HepG2 (cell line): ENCODE data around the gene CCDC33. TPM values are rescaled to one million over a fixed set of nuclear protein-coding genes. Genes with fewer than 3 reads are reported as not detected.

Experiments
- DNMT1 ChIP-seq: sonication (generic); formaldehyde crosslinking; IDR thresholded peaks from 2 replicates; pipeline ENCODE4 v1.5.1; 2020; ENCODE audit warnings: mild to moderate bottlenecking, missing genetic modification reagents
- EHMT2 ChIP-seq: fragments of 200-600 bp; sonication (generic); IDR thresholded peaks from 2 replicates; pipeline ENCODE4 v1.7.0; 2017; ENCODE audit warnings: antibody characterized with exemption, low read depth, low read length, borderline replicate concordance
- ELF1 ChIP-seq: sonication (generic); formaldehyde crosslinking; IDR thresholded peaks from 2 replicates; pipeline ENCODE4 v1.4.0; 2020; ENCODE audit warnings: missing genetic modification reagents
- FLYWCH1 ChIP-seq: sonication (generic); formaldehyde crosslinking; IDR thresholded peaks from 2 replicates; pipeline ENCODE4 v1.8.1; 2023; ENCODE audit warnings: mild to moderate bottlenecking, missing genetic modification reagents
- HIC2 ChIP-seq: sonication (generic); formaldehyde crosslinking; IDR thresholded peaks from 2 replicates; pipeline ENCODE4 v1.9.0; 2022; ENCODE audit warnings: low read depth, missing genetic modification reagents
- PAWR ChIP-seq: sonication (generic); formaldehyde crosslinking; IDR thresholded peaks from 2 replicates; pipeline ENCODE4 v1.4.0; 2020; ENCODE audit warnings: missing genetic modification reagents, mild to moderate bottlenecking, borderline replicate concordance
- RFXANK ChIP-seq: IDR thresholded peaks from 2 replicates; pipeline ENCODE4 v1.6.1; 2016
- SYNCRIP ChIP-seq: fragments of 200-400 bp; formaldehyde crosslinking; IDR thresholded peaks from 2 replicates; pipeline ENCODE4 v1.6.1; 2018; ENCODE audit warnings: mild to moderate bottlenecking, low read depth, low read length; ENCODE audit not compliant: insufficient read depth
- WIZ ChIP-seq: sonication (generic); formaldehyde crosslinking; IDR thresholded peaks from 2 replicates; pipeline ENCODE4 v1.5.1; 2020; ENCODE audit warnings: mild to moderate bottlenecking, missing genetic modification reagents
- YY1 ChIP-seq: IDR thresholded peaks from 2 replicates; pipeline ENCODE4 v1.6.1; 2011; ENCODE audit warnings: low read length, low read depth, moderate library complexity, mild to moderate bottlenecking; ENCODE audit not compliant: insufficient read depth, insufficient replicate concordance
- ZBTB2 ChIP-seq: sonication (generic); formaldehyde crosslinking; IDR thresholded peaks from 2 replicates; pipeline ENCODE4 v1.8.0; 2022; ENCODE audit warnings: low read depth, missing genetic modification reagents
- ZBTB26 ChIP-seq: IDR thresholded peaks from 2 replicates; pipeline ENCODE4 v1.6.1; 2016; ENCODE audit warnings: missing compliant biosample characterization, missing genetic modification reagents, borderline replicate concordance
- ZFP37 ChIP-seq: sonication (generic); formaldehyde crosslinking; IDR thresholded peaks from 2 replicates; pipeline ENCODE4 v1.4.0; 2020; ENCODE audit warnings: missing genetic modification reagents, borderline replicate concordance
- ZFP82 ChIP-seq: sonication (generic); formaldehyde crosslinking; IDR thresholded peaks from 2 replicates; pipeline ENCODE4 v1.5.1; 2020; ENCODE audit warnings: mild to moderate bottlenecking, missing genetic modification reagents, borderline replicate concordance
- ZNF563 ChIP-seq: sonication (generic); formaldehyde crosslinking; IDR thresholded peaks from 2 replicates; pipeline ENCODE4 v1.8.0; 2022; ENCODE audit warnings: mild to moderate bottlenecking, moderate library complexity, missing genetic modification reagents
- ZNF597 ChIP-seq: sonication (generic); formaldehyde crosslinking; IDR thresholded peaks from 2 replicates; pipeline ENCODE4 v1.5.0; 2020; ENCODE audit warnings: missing genetic modification reagents
- ZNF687 ChIP-seq: sonication (generic); formaldehyde crosslinking; IDR thresholded peaks from 2 replicates; pipeline ENCODE4 v1.5.1; 2020; ENCODE audit warnings: mild to moderate bottlenecking, missing genetic modification reagents, moderate library complexity
- ZNF691 ChIP-seq: sonication (generic); formaldehyde crosslinking; IDR thresholded peaks from 2 replicates; pipeline ENCODE4 v1.4.0; 2020; ENCODE audit warnings: missing genetic modification reagents, low read depth, mild to moderate bottlenecking, borderline replicate concordance
- ZSCAN9 ChIP-seq: IDR thresholded peaks from 2 replicates; pipeline ENCODE4 v1.6.1; 2016; ENCODE audit warnings: borderline replicate concordance
- polyA plus RNA-seq, 8 experiments: library from polyadenylated mRNA; depleted of rRNA in 3 of 8; stranded (reverse) in 7 of 8; unstranded in 1 of 8; fragments of >200 nt; fragmentation: Illumina TruSeq in 4 of 8; extraction: Trizol in 4 of 8; gene quantifications; 2 replicates each; pipeline versions ENCODE4 v1.2.1 to v1.2.3, GENCODE V29; 2011 to 2016; ENCODE audit warnings: low read depth in 4 of 8, missing spikeins in 1 of 8, mixed read lengths in 1 of 8; ENCODE audit not compliant: insufficient read depth in 1 of 8
- total RNA-seq, 5 experiments: library from RNA; depleted of rRNA; stranded (reverse); fragments of >200 nt; fragmentation: Illumina TruSeq; extraction: Trizol; gene quantifications; 2 replicates each; pipeline ENCODE4 v1.2.3, GENCODE V29; 2016; ENCODE audit warnings: low read depth in 1 of 5

CCDC33 gene
- total and polyA plus RNA-seq, 2 of the 13 experiments (the other 11 are each of a cell fraction or from before 2014, with no cell fraction given) = 0.30 TPM; not detected in 1

- TF ChIP-seq ZBTB2 (CRISPR knock-in tag) = no peak
- no peak for TF ChIP-seq ELF1 (CRISPR knock-in tag)
- TF ChIP-seq ZNF691 (CRISPR knock-in tag) = no peak
- TF ChIP-seq WIZ = peak; percentile 51; the same call in 1 of the 2 replicates
- TF ChIP-seq HIC2 (CRISPR knock-in tag) = no peak
- no peak for TF ChIP-seq ZNF687 (CRISPR knock-in tag)
- TF ChIP-seq ZFP82 (CRISPR knock-in tag) = no peak
- no peak for TF ChIP-seq YY1
- TF ChIP-seq RFXANK (CRISPR knock-in tag) = no peak
- TF ChIP-seq DNMT1 (CRISPR knock-in tag) = no peak
- TF ChIP-seq ZNF597 = no peak
- TF ChIP-seq ZSCAN9 (CRISPR knock-in tag) = 0 out of 2 replicates have a peak, but pooled peaks have one; percentile 30
- no peak for TF ChIP-seq FLYWCH1 (CRISPR knock-in tag)
- TF ChIP-seq EHMT2 = peak; percentile 92
- TF ChIP-seq ZFP37 (CRISPR knock-in tag) = 0 out of 2 replicates have a peak, but pooled peaks have one; percentile 35
- TF ChIP-seq PAWR = no peak
- TF ChIP-seq ZNF563 = no peak
- no peak for TF ChIP-seq ZBTB26 (CRISPR knock-in tag)
- TF ChIP-seq SYNCRIP = no peak
Measured at GRCh38 chr15:74265046-74265639, 29.0 kb downstream of the CCDC33 start (continued).
